ENCODE results near the gene TRIM40.

The TRIM40 gene, protein sequence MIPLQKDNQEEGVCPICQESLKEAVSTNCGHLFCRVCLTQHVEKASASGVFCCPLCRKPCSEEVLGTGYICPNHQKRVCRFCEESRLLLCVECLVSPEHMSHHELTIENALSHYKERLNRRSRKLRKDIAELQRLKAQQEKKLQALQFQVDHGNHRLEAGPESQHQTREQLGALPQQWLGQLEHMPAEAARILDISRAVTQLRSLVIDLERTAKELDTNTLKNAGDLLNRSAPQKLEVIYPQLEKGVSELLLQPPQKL

DNA sequence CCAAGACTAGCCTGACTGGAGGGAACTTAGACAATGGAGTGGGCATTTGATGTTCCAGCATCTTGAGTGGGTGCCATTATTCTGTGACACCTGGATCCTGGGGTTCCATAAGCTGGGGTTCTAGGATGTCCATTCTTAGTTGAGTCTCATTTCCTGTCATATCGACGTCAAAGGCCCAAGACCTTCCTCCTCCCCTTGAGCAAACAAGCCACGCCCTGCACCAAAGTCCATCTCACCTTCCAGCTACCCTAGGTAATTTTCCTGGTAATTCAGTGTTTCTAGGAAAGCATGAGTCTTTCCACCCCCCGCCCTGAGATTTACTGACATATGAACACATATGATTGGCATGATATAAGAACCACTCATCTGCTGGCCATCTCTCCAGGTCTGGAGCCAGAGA is at the start of gene TRIM40:
TSS of gene TRIM40 (plus strand) at position 384 of the 400 bp plus-strand sequence. CDS start 897 bp downstream, outside the sequence.
- no peak for DNase-seq

DNA sequence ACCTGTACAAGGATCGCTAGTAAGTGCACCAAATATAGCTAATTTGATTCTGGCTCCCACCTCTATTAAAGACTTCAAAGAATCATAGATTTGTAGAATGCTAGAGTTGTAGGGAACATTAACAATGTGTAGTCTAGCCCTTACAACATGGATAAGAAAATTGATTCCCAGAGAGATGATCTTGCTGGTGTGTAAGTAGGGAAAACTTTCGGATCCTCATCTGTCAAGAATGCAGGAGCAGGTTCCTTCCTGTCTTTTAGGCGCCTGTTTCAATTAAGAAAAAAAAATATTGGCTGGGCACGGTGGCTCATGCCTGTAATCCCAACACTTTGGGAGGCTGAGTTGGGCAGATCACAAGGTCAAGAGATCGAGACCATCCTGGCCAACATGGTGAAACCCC is 48.1 kb upstream of the TRIM40 start:
- no peak for DNase-seq

DNA sequence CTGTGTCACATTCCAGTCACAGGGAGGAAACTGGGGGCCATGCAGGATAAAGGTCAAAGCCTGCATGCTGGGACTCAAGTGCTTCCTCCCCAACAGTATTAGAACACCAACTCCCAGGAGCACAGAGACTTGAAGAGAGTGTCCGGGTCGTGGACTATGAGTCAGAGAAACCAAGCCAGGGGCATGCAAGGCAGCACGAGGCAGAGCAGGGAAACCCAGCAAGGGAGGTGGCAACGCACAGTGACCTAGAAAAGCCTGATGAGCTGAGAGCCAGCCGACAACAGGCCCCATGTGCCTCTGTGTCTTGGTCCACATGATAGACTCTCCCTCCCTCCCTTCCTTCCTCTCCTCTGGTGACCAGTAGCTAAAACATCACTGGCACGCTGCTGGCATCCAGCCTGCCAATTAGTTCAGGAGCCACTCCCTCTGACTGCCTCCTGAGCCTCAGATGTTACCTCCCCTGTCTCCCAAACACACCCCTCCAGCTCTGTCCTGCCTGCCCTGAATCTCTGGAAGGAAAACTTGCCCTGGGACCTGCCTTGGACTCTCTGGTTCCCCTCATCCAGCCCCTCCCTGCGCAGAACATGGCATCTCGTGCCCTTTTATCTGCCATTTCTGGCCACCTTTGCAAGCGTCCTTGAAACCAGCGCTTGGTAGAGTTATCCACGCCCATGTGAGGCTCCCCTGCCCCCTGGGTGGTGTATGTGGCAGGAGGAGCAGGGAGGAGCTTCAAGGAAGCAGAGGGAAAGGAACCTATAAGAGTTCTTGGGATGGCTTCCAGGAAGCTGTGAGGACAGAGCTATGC is 44.2 kb upstream of the TRIM40 start:
- DNase-seq, result no peak

DNA sequence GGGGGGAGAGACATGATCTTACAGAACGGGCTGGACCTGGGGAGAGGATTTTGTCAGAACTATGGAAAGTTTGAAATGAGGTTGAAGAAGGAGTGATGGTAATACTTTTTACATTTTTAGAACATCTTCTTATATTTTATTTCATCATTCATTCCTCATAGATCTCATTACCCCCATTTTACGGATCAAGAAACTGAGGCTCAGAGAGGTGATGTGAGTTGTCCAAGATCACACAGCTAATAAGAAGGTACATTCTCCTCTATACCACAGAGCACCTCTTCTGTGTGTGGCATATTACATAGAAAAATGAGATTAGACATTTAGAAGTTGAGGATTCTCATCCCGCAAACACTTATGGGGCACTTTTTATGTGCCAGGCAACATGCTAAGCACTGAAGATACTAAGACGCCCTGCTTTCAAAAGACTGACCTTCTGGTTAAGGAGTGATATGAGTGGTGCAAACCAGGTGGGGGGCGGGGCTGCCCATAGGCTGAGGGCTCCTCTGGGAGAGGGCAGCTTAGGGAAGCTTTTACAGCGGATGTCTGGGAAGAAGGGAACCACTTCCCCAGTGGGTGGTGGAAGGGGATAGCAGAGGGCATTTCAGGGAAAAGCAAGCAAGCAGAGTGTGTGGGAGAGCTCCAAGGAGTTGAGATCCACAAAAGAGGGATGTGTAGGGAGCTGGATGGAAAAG is 42.9 kb upstream of the TRIM40 start:
- no peak for DNase-seq

DNA sequence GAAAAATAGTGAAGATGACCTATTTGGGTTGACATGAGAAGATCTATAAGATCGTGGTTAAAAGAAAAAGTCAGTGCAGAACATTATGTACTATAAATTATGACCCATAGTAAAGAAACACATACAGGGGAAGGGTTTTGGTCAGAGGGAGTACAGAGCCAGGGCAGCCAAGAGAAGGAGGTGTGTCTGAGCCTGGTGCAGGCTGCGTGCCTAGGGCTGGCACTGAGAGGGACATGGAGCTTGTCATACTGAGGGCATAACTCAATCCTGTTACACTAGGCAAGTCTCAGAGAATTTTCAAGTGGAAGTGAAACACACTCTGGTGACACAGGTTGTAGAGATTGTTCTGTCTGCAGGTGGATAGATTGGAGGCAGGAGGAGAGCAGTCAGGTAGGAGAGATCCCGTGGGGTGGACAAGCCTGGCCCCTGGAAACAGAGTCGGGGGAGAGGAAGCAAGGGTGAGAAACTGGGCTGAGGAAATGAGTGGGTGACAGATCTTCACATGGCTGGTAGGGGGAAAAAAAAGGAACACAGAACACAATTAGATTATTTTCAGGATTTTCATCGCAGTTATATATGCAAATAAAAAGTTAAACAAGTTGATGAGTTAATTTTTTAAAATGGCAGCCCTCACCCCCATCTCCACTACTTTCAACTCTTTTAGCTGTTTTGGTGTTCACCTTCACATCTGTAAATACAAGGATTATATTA is 41.8 kb upstream of the TRIM40 start:
- no peak for DNase-seq

DNA sequence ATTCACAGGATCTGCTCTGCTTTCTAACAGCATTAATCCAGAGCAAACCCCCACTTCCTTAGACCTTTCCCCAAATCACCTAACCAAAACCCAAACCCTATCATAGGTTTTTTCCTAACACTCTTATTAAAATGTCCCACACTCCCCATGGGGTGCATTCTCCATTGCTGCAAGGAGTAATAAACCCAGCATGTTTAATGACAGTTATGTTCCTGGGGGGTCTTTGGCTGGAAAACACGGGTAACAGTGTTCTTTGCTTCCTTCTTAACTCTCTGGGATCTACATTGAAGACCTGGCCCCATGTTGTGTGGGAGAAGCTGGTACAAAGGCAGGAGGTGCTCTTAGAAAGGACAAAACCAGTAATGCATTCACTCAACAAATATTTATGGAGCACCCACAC is 39.1 kb upstream of the TRIM40 start:
- DNase-seq, result no peak

DNA sequence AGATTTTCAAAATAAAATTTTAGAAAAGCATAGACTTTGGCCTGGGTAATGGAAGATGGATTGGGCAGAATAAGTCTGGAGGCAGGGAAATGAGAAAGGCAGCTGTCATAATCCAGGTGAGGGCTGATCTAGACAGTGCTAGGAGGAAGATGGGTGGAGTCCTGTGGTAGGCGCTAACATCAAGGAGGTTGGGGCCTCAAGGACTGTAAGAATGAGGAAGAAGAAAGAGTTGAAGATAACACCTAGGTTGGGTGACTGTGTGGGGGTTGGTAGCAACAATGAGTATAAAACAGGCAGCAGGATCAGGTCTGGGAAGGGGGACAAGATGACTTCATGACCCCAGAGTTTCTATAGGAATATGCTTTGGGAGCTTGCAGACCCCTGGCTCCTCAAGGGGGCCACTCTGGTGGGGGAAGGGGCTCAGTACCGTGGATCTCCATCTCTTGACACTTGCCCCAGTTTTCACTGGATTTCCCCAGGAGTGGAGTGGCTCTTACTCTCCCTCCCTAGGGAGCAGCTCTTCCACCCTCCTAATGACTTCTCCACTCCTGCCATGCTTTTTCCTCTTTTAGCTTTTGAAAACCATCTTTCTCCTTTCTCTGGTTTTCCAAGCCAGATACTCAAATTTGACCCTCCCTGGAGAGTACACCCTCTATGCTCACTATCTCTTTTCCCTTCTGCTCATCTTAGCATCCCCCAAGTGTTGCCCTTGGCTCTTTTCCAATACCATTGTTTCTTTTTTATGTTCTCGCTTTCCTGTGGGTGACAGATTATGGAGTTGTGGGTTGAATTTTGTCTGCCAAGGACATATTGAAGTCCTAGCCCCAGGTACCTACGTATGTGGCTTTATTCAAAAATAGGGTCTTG is 37.8 kb upstream of the TRIM40 start:
- no peak for DNase-seq

DNA sequence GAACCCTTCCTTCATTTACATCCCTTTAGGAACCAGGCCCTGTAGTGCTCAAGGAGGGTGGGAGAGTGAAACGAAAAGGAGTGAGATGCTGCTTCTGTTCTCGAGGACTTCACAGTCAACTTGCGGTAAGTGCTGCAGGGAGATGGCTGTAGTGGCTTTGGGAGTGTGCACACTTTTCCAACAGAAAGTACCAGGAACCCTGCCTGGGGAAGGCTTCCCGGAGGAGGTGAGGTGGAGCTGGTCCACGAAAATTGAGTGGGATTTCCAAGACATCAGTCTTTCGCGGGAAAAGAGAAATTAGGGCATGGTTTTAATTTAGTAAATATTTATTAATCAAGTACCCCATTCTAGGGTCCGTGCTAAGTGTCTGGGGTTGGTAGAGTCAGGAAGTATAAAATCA is 35.8 kb upstream of the TRIM40 start:
- DNase-seq, result no peak

DNA sequence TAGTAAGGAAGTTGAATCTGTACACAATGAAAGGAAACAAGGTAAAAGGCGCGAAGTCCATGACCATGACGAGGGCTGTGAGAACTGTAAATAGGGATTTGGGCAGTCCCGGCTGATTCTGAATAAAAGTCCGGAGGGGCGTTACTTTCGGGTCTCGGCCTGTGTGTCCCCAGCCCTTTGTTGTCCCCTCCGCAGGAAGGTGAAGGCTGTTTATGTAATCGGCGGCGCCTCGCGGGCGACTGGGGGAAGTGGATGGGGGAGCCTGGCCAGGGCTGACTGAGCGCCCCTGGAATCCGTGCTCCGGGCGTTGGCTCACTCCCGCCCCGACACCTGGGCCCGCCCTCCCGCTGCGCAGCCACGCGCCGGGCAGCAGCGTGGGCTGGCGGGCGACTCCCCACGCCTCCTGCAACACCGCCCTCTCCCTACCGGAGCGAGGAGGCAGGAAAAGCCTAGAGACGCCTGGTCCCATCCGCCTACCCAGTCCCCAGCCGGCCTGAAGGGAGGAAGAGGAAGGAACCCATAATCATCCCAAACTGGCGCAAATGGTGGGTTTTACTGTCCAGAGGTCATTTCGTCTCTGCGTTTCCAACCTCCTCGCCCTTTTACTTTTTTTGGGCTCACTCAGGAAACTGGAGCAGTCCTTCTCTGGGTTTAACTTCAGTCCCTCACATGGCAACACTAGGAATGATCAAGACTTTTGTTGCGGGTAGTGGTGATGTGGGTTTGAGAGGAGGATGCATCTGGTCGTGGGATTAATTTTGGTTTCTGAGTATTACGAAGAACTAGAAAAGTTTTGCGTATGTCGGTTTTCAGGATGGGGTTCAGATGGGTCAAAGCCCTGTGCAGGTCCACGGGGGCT is 35.1 kb upstream of the TRIM40 start:
- peak; percentile 32 for DNase-seq

DNA sequence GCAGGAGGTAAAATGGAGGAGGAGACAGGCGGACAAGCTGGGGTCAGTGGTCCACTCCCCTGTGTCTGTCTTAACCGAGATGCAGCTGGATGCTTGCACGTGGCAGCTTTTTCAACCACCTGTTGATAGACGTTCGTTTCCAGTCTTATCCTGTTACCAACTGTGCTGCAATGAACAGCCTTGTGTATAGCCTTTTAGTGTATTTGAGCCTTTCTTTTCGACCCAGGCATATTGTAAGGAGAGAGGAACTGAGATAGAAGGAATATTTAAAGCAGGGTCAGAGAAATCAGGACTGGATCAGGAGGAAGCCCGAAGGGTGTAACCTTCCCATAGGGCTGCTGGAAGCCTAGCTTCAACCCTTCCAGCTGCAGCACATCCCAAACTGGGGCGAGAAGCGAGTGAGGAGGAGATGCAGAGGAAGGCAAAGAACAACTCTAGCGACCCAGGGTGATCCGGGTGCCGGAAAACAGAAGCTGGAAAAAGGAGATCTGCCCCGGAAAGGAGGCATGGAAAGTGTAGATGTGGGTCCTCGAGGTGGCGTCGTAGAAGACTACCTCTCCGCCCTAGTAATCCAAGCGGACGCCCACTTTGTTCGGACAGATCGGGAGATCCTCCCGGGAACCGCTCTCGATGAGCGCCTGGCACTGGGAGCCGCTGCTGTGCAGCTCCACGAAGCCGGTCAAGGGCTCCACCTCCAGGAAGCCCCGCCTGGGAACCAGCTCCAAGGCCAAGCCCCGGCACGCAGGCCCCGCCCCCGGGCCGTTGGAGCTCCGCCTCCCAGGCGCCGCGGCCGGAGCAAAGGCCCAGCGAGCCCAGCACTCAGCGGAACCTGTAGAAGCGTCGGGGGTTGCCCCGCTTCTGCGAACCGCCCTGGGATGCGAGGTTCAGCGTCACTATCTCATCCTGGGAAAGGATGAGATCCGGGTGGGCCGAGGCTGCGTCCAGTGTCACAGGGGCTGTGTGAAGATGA is 34.2 kb upstream of the TRIM40 start:
- peak; percentile 86 for DNase-seq

DNA sequence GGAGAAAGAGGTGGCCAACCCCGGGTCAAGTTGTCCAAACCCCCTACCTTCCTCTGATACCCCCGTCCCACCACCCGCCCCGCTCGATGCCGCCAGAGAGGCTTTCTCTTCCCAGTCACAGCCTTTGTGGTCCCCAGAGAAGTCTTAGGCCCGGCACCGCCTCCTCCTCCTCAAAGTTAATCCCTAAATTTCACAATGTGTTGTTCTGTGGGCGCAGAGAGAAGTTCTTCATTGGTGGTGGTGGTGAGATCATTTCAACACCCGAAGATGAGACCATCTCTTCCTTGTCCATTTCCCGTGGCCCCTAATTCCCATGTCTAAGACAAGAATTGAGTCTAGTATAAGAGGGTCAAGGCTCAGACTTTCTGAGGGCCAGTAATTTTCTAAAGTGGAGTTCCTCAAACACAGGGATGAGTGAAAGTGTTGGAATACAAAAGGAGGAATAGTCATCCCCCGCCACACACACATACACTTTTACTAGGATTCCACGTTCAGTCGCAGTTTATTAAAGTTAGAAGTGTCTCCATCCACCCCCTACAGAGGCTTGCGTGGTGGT is 33.4 kb upstream of the TRIM40 start:
- no peak for DNase-seq

DNA sequence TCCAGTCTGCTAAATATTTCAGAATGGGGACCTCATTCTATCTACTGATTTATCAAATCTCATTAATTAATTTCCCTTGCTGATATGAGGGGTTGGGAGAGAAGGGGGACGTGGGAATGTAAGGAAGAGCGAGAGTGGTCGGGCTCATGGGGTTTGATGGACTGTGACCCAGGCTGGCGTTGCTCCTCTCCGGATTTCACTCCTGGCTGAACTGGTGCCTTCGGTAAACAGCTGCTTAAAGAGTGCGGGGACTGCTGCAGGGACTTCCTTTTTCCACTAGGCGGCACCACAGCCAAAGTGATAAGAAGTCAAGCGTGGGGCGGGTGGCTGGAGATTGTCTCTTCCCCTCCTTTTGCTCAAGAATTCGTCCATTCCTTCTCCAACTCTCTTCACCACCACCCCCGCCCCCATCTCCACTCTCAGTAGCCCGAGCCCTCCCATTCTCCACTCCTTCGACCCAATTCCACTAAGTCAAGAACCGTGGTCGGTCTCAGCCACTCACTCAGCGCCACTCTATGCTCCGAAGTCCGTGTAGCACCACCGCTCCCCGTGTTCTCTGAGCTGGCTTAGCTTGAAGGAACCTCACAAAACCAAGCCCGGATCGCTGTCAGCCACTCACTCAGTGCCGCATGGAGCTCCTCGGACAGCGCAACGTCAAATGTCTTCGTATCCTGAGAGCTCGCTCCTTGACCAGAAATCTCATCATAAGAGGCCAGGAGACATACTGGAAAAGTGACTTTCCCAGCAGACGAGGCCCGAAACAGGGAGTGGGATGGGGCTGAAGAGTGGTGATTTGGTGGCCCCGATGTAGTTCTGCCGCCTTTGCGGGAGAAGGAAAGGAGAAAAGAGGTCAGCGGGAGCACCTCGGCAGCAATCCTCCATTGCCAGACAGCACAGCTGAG is 32.7 kb upstream of the TRIM40 start:
- DNase-seq, result peak; percentile 87

DNA sequence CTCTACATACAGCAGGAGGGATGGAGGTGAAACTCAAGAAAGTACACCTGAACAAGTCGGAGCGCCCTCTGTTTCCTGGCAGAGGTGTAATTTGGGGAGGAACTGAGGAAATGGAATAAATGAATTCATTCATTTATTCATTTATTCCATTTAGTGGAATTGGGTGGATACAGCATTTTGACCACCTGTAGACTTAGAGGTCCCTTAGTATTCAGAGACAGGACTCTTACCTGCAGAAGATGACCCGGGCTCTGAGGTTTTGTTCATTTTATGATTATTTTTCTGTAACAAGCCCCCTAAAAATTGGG is 32.1 kb upstream of the TRIM40 start:
- DNase-seq, result no peak

DNA sequence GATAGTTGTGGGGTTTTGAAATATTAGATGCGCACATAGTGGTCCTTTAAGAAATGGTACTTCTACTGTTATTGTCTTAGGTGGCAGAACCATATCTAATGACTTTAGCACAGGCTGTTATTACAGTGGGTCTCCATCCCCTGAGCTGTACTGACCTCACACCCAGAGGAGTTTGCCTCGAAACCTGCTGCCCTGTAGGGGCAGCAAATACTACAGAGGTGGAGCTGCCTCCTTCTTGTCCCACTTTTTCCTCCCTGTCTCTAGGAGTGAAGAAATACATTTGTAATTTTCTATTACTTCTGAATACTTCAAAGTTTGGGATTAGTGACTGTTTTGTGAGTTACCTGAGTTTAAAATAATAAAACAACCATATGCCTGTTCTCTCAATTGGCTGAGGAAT is 31.3 kb upstream of the TRIM40 start:
- DNase-seq, result no peak

DNA sequence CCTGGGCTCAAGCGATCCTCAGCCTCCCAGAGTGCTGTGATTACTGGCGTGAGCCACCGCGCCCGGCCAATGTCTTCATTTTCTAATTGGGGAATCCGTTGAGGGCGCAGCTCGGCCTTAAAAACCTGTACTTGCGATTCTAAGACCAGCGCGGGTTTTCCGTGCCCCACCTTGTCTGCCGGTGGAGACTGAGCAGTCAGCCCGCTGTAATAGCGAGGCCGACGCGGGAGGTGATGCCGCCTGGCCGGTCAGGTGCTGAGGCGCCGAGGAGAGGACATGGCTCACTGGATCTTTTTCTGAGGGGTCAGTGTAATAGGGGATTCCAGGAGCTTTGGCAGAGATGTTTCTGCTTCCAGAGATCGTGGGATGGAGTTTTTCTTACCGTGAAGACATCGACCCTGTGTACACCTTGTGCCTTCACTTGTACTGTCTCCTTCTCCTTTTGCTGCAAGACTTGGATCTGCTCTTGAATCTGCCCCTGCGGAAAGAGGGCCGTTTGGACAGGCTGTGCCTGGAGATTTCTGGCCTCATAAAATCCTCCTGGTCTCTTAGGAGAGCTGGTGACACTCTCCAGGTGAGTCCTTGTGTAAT is 24.6 kb upstream of the TRIM40 start:
- no peak for DNase-seq

DNA sequence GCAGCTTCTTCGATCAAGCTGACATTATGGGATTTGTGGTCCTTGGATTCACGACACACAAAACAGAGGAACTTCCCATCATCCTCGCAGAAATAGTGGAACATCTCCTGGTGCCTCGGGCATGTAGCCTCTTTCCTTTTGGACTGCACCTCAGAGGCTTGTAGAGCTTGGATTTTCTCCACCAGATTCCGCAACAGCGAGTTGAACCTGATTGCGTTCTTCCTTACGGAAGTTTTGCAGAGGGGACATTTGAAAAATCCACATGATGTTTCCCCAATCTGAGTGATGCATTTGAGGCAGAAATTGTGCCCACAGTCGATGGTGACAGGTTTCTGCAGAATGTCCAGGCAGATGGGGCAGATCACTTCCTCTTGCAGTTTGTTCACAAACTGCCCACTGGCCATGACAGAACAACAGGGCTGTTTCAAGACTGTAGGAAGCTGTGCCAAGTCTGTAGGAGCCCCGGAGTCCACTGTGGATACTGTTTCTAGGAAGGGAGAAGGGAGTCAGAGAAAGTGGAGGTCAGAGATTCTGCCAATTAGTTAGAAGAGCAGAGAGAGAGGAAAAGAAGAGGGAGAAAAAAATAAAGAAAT is 23.4 kb upstream of the TRIM40 start:
- DNase-seq, result no peak

DNA sequence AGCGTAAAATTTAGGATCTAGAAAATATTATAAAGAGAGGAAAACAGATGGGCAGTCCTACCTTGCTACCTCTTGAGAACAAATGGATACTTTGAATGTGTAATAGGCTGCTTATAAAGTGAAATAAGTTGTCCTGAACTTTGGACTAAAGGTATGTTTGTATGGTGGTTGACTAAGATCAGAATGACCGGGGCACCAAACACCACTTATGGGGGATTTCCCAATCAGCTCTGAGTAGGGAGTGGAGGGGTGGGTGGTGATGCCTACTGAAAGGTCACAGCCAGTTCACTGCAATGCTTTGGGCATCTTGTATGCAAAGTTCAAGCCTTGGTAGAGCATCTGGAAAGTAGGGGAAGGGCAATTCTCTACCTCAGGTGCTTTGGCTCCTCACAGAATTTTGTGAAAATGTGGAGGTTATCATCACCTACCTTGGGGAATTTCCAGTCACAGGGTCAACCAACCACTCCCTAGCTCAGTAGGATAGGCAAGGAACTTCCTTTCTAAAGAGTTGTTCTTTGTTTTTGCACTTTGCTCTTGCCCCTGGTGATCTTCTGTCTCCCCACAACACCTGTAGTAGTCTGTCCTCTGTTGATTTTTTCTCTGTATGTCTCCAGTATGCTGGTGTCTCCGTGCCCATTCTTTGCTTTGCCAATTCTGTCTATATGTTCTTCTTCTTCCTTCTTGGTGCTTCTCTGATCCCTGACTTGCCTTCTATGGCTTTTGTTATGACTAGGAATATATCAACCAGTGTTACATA is 22.8 kb upstream of the TRIM40 start, which contains the start of gene TRIM31:
TSS of gene TRIM31 (minus strand) at position 88 of the 757 bp plus-strand sequence. CDS start 285 bp downstream, outside the sequence.
- no peak for DNase-seq

All from stimulated activated CD4-positive, alpha-beta T cell treated with anti-CD3 and anti-CD28 coated beads, Interleukin-15, amount 100 ng/mL, for 24 hours (primary cell).